HG03103 (cell line): ENCODE measurements around the gene RITA1.
A peak's percentile ranks its signal among the peaks of the same experiment; 100 is the strongest.

Experiments used
- ATAC-seq: cut with Tn5 transposase; IDR thresholded peaks from one replicate; pipeline ENCODE4 v1.9.1; 2021; ENCODE audit warnings: low read depth; ENCODE audit not compliant: unreplicated experiment

RITA1 gene

DNA sequence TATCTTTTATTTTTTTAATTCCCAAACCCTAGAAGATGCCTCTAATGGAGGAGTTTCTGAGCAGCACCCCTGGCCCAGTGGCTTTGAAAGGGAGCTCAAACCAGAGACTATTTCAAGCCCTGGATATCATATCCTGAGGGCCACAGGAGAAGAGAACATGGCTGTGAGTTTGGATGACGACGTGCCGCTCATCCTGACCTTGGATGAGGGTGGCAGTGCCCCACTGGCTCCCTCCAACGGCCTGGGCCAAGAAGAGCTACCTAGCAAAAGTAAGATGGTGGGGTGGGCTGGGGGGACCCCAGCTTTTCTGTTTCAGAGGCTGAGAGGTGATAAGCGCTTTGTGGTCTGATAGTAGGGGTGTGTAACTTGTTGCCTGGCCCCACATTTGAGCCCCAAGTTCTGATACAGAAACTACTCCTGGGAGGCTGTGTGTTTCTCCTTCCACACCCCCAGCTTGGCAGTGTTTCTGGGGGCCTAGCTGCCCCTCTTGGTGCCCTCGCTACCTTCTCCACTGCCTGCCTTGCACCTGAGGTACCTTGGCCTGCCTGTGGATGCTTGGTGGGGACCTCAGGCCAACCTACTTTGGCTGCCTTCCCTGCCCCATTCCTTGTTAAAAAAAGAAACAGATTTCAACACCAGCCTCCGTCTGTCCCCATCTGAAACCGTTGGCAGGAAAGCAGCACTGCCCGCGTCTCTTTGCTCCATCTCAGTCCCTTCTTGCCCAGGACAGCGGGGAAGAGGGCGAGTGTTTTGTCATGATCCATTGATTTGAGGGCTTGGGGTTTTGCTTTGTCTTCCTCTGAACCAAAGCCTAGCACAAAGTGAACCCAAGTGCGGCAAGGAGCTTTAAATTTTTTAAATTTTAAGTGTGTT is 41.4 kb downstream of the RITA1 start:
- ATAC-seq, result no peak

- ATAC-seq, result no peak
Measured at GRCh38 chr12:113227686-113228391, 42.3 kb downstream of the RITA1 start.

- ATAC-seq, result no peak
Measured at GRCh38 chr12:113228394-113229028, 43.0 kb downstream of the RITA1 start.

DNA sequence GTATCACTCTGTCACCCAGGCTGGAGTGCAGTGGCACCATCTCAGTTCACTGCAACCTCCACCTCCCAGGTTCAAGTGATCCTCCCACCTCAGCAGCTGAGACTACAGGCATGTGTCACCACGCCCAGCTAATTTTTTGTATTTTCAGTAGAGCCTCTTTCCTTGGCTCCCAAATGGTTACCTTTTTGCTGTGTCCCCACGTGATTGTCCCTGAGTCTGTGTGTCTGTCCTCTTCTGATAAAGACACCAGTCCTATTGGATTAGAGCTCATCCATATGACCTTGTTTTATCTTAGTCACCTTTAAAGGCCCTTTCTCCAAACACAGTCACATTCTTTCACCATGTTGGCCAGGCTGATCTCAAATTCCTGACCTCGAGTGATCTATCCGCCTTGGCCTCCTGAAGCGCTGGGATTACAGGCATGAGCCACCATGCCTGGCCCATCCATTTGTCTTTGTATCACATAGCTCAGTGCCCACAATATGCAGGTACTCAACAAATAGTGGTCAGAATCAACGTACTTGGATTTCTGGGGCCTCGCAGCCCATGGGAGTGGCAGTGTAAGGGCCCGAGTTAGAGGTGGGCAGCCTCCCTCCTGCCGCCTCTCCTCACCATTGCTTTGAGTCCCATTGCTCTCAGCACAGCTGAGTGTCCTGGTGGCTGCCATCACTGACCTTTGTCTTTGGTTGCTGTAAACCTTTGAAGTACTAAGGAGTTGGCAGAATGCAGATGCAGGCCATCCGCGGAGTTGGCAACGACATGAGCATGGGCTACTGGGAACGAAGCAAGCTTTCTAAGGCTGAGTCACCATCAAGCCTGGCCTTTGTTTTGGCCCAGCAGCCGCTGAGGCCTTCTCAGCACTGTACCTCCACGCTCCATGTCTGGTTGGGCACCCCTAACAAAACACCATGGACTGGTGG is 45.1 kb downstream of the RITA1 start:
- ATAC-seq, result peak; percentile 14

GRCh38 chr12:113231235-113232088 is 45.9 kb downstream of the RITA1 start:
- ATAC-seq, result no peak

GRCh38 chr12:113232089-113232839 is 46.7 kb downstream of the RITA1 start:
- no peak for ATAC-seq

- peak; percentile 55 for ATAC-seq
Measured at GRCh38 chr12:113232840-113233585, 47.5 kb downstream of the RITA1 start.

GRCh38 chr12:113233967-113234366 is 48.4 kb downstream of the RITA1 start:
- ATAC-seq, result no peak

DNA sequence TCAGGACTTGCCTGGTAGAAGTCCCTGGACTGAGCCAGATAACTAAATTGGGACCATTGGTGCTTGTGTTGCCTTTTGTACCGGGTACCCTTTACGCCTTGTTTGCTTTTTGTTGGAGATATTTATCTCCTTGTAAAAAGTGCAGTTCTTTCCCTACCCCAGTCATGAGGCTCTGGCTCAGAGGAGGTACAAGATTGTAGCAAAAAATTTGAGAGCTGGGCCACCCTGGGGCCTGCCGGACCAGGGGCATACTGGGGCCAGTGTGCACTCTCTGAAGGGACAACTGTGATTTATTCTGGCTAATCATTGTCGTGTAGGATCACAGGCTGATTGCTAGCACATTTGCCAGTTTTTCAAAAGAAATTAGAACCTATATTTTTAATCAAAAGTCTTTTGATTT is 49.0 kb downstream of the RITA1 start:
- ATAC-seq, result no peak

GRCh38 chr12:113235976-113236375 is 50.5 kb downstream of the RITA1 start:
- ATAC-seq, result no peak

GRCh38 chr12:113236539-113237399 is 51.2 kb downstream of the RITA1 start:
- no peak for ATAC-seq

DNA sequence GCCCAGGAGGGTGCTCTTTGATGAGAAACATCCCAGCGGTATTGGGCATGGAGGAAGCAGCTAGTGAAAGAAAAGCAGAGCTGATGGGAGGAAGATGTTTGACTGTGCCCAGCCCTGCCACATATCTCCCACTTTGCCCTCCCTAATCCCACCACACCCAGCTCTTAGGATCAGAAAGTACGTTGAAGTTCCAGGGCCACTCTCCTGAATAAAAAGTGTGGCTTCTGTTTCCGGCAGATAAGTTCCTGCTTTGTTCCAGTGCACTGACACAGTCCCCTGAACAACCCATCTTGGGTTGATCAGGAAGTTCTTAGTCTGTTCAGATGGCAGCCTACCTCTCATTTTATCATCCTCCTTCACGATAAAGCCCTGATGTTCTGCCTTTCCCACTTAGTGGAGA is 52.2 kb downstream of the RITA1 start:
- no peak for ATAC-seq

GRCh38 chr12:113238309-113238708 is 52.8 kb downstream of the RITA1 start:
- ATAC-seq, result no peak

GRCh38 chr12:113239288-113239771 is 53.8 kb downstream of the RITA1 start:
- no peak for ATAC-seq

- no peak for ATAC-seq
Measured at GRCh38 chr12:113239811-113240331, 54.4 kb downstream of the RITA1 start.

DNA sequence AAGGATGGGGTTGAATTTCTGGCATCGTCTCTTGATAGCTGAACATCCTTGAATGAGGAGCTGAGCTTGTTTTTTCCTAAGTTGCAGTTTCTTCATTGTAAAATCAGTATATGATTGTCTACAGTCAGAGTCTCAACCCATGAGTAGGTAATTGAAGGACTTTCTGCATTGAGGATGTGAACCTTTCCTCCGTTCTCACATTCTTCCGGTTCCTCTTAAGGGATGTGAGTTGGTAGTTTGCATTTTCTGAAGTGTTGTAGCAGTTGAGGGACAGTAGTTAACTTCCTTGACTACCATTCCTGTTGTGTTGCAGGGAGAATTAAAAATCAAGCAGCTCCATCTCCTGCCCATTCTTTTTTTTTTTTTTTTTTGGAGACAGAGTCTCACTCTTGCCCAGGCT is 54.9 kb downstream of the RITA1 start:
- peak; percentile 79 for ATAC-seq
